Neuronal stem cell (in vitro differentiated cells): ENCODE results near the gene GPC5.

ENCODE experiments used
- DNase-seq: peaks from one replicate; pipeline ENCODE4 v3.0.0-alpha.2; 2013; ENCODE audit warnings: low spot score
- H2AFZ ChIP-seq: one replicate; pipeline ENCODE4 v1.6.1; 2013; ENCODE audit warnings: mild to moderate bottlenecking, low read length, inconsistent platforms
- H2AK5ac ChIP-seq: 2 replicates; pipeline ENCODE4 v1.6.1; 2013; ENCODE audit warnings: low read depth, mild to moderate bottlenecking, inconsistent platforms, low read length, moderate library complexity, mixed read lengths
- H2BK120ac ChIP-seq: 2 replicates; pipeline ENCODE4 v1.6.1; 2013; ENCODE audit warnings: low read depth, mild to moderate bottlenecking, inconsistent platforms, low read length, moderate library complexity, mixed read lengths
- H2BK12ac ChIP-seq: one replicate; pipeline ENCODE4 v1.6.1; 2013; ENCODE audit warnings: low read length, inconsistent platforms
- H2BK15ac ChIP-seq: 2 replicates; pipeline ENCODE4 v1.6.1; 2013; ENCODE audit warnings: mild to moderate bottlenecking, low read length, inconsistent platforms, mixed read lengths
- H2BK5ac ChIP-seq: one replicate; pipeline ENCODE4 v1.6.1; 2013; ENCODE audit warnings: inconsistent platforms, mild to moderate bottlenecking, low read length, moderate library complexity
- H3K14ac ChIP-seq: one replicate; pipeline ENCODE4 v1.6.1; 2013; ENCODE audit warnings: low read length, inconsistent platforms
- H3K18ac ChIP-seq: 2 replicates; pipeline ENCODE4 v1.6.1; 2013; ENCODE audit warnings: low read length, inconsistent platforms
- H3K23ac ChIP-seq: 2 replicates; pipeline ENCODE4 v1.6.1; 2013; ENCODE audit warnings: low read depth, mild to moderate bottlenecking, mixed read lengths, low read length, inconsistent platforms; ENCODE audit not compliant: poor library complexity
- H3K27ac ChIP-seq: replicated peaks from 3 replicates; pipeline ENCODE4 v1.5.1; 2013; ENCODE audit warnings: low read length, inconsistent platforms
- H3K27me3 ChIP-seq, 3 experiments: 2 replicates each; pipeline ENCODE4 v1.6.1; 2013; ENCODE audit warnings: low read length in 3 of 3, mild to moderate bottlenecking in 2 of 3, inconsistent platforms in 1 of 3, low read depth in 1 of 3, mixed read lengths in 1 of 3, moderate library complexity in 1 of 3; ENCODE audit not compliant: control insufficient read depth in 3 of 3, insufficient read depth in 3 of 3
- H3K36me3 ChIP-seq, 2 donors: replicated peaks in 1 of 2; 2 replicates each; pipeline ENCODE4 v1.6.1; 2013; ENCODE audit warnings: low read length in 2 of 2; ENCODE audit not compliant: control insufficient read depth in 2 of 2, insufficient read depth in 2 of 2
- H3K4ac ChIP-seq: 2 replicates; pipeline ENCODE4 v1.6.1; 2013; ENCODE audit warnings: inconsistent platforms, mild to moderate bottlenecking, low read length, moderate library complexity
- H3K4me1 ChIP-seq, 2 donors: 1 replicate in 1 of 2; 2 replicates in 1 of 2; pipeline ENCODE4 v1.6.1; 2013; ENCODE audit warnings: low read length in 2 of 2, low read depth in 1 of 2; ENCODE audit not compliant: control insufficient read depth in 2 of 2, insufficient read depth in 1 of 2
- H3K4me2 ChIP-seq: one replicate; pipeline ENCODE4 v1.6.1; 2013; ENCODE audit warnings: mild to moderate bottlenecking, low read length, inconsistent platforms; ENCODE audit not compliant: insufficient read depth, poor library complexity, severe bottlenecking
- H3K4me3 ChIP-seq, 2 donors: 2 replicates each; pipeline ENCODE4 v1.5.1; 2013; ENCODE audit warnings: low read length in 2 of 2, mild to moderate bottlenecking in 2 of 2, inconsistent platforms in 1 of 2, moderate library complexity in 1 of 2
- H3K79me1 ChIP-seq: one replicate; pipeline ENCODE4 v1.6.1; 2013; ENCODE audit warnings: low read depth, mild to moderate bottlenecking, inconsistent platforms, low read length, moderate library complexity
- H3K9ac ChIP-seq: one replicate; pipeline ENCODE4 v1.6.1; 2013; ENCODE audit warnings: mild to moderate bottlenecking, low read depth, low read length, inconsistent platforms; ENCODE audit not compliant: poor library complexity
- H3K9me3 ChIP-seq, 2 donors: replicated peaks in 1 of 2; 2 replicates each; pipeline versions ENCODE3 to v1.6.1; 2013; ENCODE audit warnings: low read length in 2 of 2, mild to moderate bottlenecking in 2 of 2, inconsistent platforms in 1 of 2, low read depth in 1 of 2, mixed read lengths in 1 of 2, moderate library complexity in 1 of 2; ENCODE audit not compliant: control insufficient read depth in 2 of 2, insufficient read depth in 1 of 2
- H4K8ac ChIP-seq: one replicate; pipeline ENCODE4 v1.6.1; 2013; ENCODE audit warnings: low read depth, mild to moderate bottlenecking, inconsistent platforms, low read length, moderate library complexity
- H4K91ac ChIP-seq: one replicate; pipeline ENCODE4 v1.6.1; 2013; ENCODE audit warnings: low read length, low read depth, mild to moderate bottlenecking, inconsistent platforms; ENCODE audit not compliant: poor library complexity
- WGBS, 2 donors: extraction: QIAGEN DNeasy Blood & Tissue Kit; methylation state at CpG; one replicate each; pipeline ENCODE4 v1.1.7; 2013; ENCODE audit warnings: missing lambda C conversion rate in 2 of 2, mixed read lengths in 1 of 2; ENCODE audit not compliant: insufficient read length in 2 of 2, insufficient replicate concordance in 1 of 2; ENCODE audit errors: extremely low coverage in 2 of 2; 5-methylcytosine and 5-hydroxymethylcytosine counted together

GPC5 gene

DNA sequence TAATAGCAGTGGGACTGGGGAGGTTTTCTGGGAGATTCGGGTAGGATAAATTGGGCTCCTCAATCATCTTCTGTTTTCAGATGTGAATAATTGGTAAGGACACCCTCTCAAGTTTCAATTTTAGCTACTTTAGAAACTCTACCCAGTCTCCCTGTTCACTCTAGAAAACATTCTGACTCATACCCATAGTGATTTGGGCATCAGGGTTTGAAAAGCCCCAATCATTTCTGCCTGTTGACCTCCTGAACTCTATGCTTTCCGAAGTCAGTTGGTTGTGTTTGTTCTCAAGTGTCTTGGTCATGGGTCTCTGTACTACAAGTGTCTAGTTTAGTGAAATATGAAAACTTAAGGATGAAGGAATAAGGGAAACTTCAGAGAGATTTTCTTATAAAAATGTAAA is 916.8 kb downstream of the GPC5 start:
- Histone ChIP-seq H4K91ac (no peak overlapping the region), H3K9me3 (no peaks in the 10 kb centered on the region), H3K79me1 (no peaks in the 10 kb centered on the region), H3K4ac (no peak overlapping the region), H3K27me3 (no peaks in the 10 kb centered on the region), H3K4me1 (no peaks in the 10 kb centered on the region), H3K18ac (no peak overlapping the region), H4K8ac (no peak overlapping the region), H3K14ac (no peak overlapping the region), H2BK120ac (no peak overlapping the region), H2AK5ac (no peak overlapping the region), H3K9ac (no peak overlapping the region), H3K36me3 (no peaks in the 10 kb centered on the region), H2BK15ac (no peak overlapping the region), H2AFZ (no peak overlapping the region), H3K23ac (no peak overlapping the region), H3K27ac (no peak overlapping the region), H3K4me2 (no peak overlapping the region), H2BK5ac (no peak overlapping the region), H2BK12ac (no peak overlapping the region), H3K4me3 (no peak overlapping the region)
- no peak for DNase-seq
- no CpG with 5 or more reads among the region's 2 CpGs for WGBS, 2 donors

DNA sequence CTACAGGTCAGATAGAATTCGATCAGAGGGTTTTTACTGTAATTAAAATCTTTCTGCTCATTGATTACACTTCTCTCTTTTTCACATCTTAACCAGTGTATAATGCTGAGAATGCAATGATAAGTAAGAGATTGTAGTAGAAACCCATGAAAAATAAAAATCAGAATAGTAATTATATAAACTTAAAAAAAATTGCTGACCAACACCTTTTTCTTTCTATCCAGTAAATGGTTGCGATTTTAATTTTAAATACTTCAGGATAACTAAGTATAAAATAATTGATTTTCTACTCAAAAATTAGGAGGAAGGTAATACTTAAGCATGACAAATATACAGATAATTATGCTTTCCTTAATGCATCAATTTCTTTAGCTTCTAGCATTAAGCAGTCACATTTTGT is 917.6 kb downstream of the GPC5 start:
- Histone ChIP-seq H3K79me1 (no peaks in the 10 kb centered on the region), H4K91ac (no peak overlapping the region), H3K27me3 (no peaks in the 10 kb centered on the region), H4K8ac (no peak overlapping the region), H3K9ac (no peak overlapping the region), H3K36me3 (no peaks in the 10 kb centered on the region), H3K9me3 (no peaks in the 10 kb centered on the region), H2AK5ac (no peak overlapping the region), H2BK5ac (no peak overlapping the region), H2AFZ (no peak overlapping the region), H3K23ac (no peak overlapping the region), H3K4me2 (no peak overlapping the region), H2BK12ac (no peak overlapping the region), H3K4me3 (no peak overlapping the region), H3K4ac (no peak overlapping the region), H3K18ac (no peak overlapping the region), H2BK120ac (no peak overlapping the region), H2BK15ac (no peak overlapping the region), H3K14ac (no peak overlapping the region), H3K4me1 (no peaks in the 10 kb centered on the region), H3K27ac (no peak overlapping the region)
- DNase-seq: no peak
- WGBS, 2 donors: no CpG with 5 or more reads among the region's 2 CpGs

DNA sequence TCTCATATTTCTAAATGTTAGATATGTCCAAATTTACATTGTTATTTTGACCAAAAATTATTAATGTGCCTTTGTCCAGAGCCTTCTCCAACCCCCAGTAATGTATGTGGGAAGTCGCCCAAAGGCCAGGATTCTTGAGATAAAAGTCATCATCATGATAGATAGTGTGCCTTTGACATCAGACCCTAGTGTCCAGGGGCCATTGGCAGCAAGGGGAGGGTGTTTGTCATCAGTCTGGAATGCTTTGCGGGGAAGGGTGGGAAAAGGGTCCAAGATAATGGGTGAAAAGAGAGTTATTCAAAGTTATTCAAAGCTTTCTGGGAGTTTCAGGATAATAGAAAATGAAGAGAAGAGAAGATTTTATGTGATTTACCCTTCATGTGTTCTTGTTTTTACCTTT is 918.6 kb downstream of the GPC5 start:
- no peak overlapping the region for H3K14ac ChIP-seq
- DNase-seq: no peak

DNA sequence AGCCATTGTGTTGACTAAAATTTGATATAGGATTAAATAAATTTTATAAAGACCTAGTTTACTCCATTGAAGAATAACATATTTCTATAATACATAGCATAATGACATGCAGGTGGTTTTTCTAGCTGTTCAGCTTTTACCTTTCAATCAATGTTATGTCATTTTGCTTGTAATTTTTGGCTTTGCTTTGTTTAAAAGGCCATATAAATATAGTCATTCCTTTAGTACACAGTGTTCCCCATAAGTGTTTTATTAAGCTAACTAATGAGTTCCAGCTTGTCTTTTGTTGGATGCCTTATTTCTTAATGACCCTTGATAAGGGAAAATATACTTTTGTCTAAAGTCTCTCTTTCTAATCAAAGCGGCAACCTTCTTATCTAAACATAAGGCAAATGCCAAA is 921.9 kb downstream of the GPC5 start:
- no peak overlapping the region for H3K4ac ChIP-seq
- no peaks in the 10 kb centered on the region for H3K27me3 ChIP-seq
- no peak overlapping the region for H3K4me3 ChIP-seq
- H2BK5ac ChIP-seq: no peak overlapping the region
- no peak overlapping the region for H3K18ac ChIP-seq
- no peak overlapping the region for H4K91ac ChIP-seq
- H3K9ac ChIP-seq: no peak overlapping the region
- H3K4me2 ChIP-seq: no peak overlapping the region
- H3K79me1 ChIP-seq: no peaks in the 10 kb centered on the region
- H2BK12ac ChIP-seq: no peak overlapping the region
- no peaks in the 10 kb centered on the region for H3K9me3 ChIP-seq
- H2AFZ ChIP-seq: no peak overlapping the region
- no peak overlapping the region for H3K23ac ChIP-seq
- WGBS, 2 donors: no CpG with 5 or more reads among the region's 1 CpG
- no peak overlapping the region for H4K8ac ChIP-seq
- H3K27ac ChIP-seq: no peak overlapping the region
- H2BK120ac ChIP-seq: no peak overlapping the region
- H3K36me3 ChIP-seq: no peaks in the 10 kb centered on the region
- no peaks in the 10 kb centered on the region for H3K4me1 ChIP-seq
- DNase-seq: no peak
- H2BK15ac ChIP-seq: no peak overlapping the region
- H3K14ac ChIP-seq: no peak overlapping the region
- no peak overlapping the region for H2AK5ac ChIP-seq

More for the DNA sequence above, 918.6 kb downstream of the GPC5 start:
- Histone ChIP-seq H2AK5ac (no peak overlapping the region), H3K23ac (no peak overlapping the region), H3K9me3 (no peaks in the 10 kb centered on the region), H3K4me3 (no peak overlapping the region), H3K27me3 (no peaks in the 10 kb centered on the region), H2BK12ac (no peak overlapping the region), H3K27ac (no peak overlapping the region), H2BK15ac (no peak overlapping the region), H4K91ac (no peak overlapping the region), H3K4me2 (no peak overlapping the region), H4K8ac (no peak overlapping the region), H3K79me1 (no peaks in the 10 kb centered on the region), H3K36me3 (no peaks in the 10 kb centered on the region), H3K9ac (no peak overlapping the region), H2AFZ (no peak overlapping the region), H3K18ac (no peak overlapping the region), H2BK5ac (no peak overlapping the region), H3K4ac (no peak overlapping the region), H2BK120ac (no peak overlapping the region), H3K4me1 (no peaks in the 10 kb centered on the region)
- WGBS, 2 donors: no CpG with 5 or more reads among the region's 2 CpGs
